ENCODE measurements around the gene SOX11. TPM values are rescaled to one million over a fixed set of nuclear protein-coding genes. Genes with fewer than 3 reads are reported as not detected.

SOX11 gene
- polyA plus RNA-seq, 1 donor from 2014 or later: 146 TPM

DNA sequence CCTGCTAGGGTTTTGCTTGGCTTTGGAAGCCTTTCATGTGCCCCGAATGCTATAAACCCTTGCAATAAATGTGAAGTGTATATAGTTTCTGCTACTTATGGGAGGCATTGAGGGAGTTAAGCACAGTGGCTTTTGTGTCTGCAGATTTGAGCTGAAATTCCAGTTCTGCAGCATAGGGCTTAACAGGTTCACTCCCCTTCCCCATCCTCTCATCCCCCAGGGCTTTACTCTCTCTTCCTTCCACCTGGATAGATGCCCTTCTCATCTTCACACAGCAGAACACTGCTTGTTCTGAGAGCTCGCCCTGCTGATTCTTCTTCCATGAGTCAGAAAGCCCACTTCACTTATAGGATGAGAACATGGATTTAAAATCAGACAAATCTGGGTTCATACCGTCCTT lies 37.2 kb downstream of the SOX11 start:
- H3K27ac ChIP-seq (ENCODE audit: low read length): no peak overlapping the region
- no peaks in the 10 kb centered on the region for H3K27me3 ChIP-seq (ENCODE audit: insufficient read depth, low read depth, low read length)
- H3K9me3 ChIP-seq (ENCODE audit: low read length): peaks cover 6% of the 10 kb centered on the region
- H3K79me2 ChIP-seq (replicated peaks; ENCODE audit: insufficient read depth, low read length): peaks cover 22% of the 10 kb centered on the region
- no peak overlapping the region for H3K4me2 ChIP-seq (ENCODE audit: low read length)
- no peak overlapping the region for H2AFZ ChIP-seq (ENCODE audit: low read depth, low read length)
- H3K36me3 ChIP-seq (ENCODE audit: insufficient read depth, low read length): no peaks in the 10 kb centered on the region
- TF ChIP-seq EP300 (conservative IDR thresholded peaks at IDR 0.05; ENCODE audit: poor library complexity, severe bottlenecking): no peak
- TF ChIP-seq, protein P1, sequence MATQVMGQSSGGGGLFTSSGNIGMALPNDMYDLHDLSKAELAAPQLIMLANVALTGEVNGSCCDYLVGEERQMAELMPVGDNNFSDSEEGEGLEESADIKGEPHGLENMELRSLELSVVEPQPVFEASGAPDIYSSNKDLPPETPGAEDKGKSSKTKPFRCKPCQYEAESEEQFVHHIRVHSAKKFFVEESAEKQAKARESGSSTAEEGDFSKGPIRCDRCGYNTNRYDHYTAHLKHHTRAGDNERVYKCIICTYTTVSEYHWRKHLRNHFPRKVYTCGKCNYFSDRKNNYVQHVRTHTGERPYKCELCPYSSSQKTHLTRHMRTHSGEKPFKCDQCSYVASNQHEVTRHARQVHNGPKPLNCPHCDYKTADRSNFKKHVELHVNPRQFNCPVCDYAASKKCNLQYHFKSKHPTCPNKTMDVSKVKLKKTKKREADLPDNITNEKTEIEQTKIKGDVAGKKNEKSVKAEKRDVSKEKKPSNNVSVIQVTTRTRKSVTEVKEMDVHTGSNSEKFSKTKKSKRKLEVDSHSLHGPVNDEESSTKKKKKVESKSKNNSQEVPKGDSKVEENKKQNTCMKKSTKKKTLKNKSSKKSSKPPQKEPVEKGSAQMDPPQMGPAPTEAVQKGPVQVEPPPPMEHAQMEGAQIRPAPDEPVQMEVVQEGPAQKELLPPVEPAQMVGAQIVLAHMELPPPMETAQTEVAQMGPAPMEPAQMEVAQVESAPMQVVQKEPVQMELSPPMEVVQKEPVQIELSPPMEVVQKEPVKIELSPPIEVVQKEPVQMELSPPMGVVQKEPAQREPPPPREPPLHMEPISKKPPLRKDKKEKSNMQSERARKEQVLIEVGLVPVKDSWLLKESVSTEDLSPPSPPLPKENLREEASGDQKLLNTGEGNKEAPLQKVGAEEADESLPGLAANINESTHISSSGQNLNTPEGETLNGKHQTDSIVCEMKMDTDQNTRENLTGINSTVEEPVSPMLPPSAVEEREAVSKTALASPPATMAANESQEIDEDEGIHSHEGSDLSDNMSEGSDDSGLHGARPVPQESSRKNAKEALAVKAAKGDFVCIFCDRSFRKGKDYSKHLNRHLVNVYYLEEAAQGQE (IDR thresholded peaks at IDR 0.05; ENCODE audit: borderline replicate concordance): no peak
- TF ChIP-seq POLR2AphosphoS5 (IDR thresholded peaks at IDR 0.05): no peak
- TF ChIP-seq EZH2 (IDR thresholded peaks at IDR 0.05; ENCODE audit: borderline replicate concordance, insufficient read depth, low read length, poor library complexity, severe bottlenecking): no peak
- no peak for TF ChIP-seq RAD21 (conservative IDR thresholded peaks at IDR 0.05)
- no peak for TF ChIP-seq TAF1 (IDR thresholded peaks at IDR 0.05; ENCODE audit: low read depth)
- TF ChIP-seq, protein P2, sequence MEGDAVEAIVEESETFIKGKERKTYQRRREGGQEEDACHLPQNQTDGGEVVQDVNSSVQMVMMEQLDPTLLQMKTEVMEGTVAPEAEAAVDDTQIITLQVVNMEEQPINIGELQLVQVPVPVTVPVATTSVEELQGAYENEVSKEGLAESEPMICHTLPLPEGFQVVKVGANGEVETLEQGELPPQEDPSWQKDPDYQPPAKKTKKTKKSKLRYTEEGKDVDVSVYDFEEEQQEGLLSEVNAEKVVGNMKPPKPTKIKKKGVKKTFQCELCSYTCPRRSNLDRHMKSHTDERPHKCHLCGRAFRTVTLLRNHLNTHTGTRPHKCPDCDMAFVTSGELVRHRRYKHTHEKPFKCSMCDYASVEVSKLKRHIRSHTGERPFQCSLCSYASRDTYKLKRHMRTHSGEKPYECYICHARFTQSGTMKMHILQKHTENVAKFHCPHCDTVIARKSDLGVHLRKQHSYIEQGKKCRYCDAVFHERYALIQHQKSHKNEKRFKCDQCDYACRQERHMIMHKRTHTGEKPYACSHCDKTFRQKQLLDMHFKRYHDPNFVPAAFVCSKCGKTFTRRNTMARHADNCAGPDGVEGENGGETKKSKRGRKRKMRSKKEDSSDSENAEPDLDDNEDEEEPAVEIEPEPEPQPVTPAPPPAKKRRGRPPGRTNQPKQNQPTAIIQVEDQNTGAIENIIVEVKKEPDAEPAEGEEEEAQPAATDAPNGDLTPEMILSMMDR (IDR thresholded peaks at IDR 0.05; ENCODE audit: poor library complexity, severe bottlenecking): no peak
- no peak for TF ChIP-seq SMC3 (conservative IDR thresholded peaks at IDR 0.05; ENCODE audit: poor library complexity)
- TF ChIP-seq MXI1 (conservative IDR thresholded peaks at IDR 0.05; ENCODE audit: poor library complexity, severe bottlenecking): no peak
- no peak overlapping the region for H3K9ac ChIP-seq (ENCODE audit: low read length)
- no peaks in the 10 kb centered on the region for H3F3A ChIP-seq (ENCODE audit: insufficient read depth, low read length, poor library complexity, severe bottlenecking)
- no peaks in the 10 kb centered on the region for H4K20me1 ChIP-seq (ENCODE audit: insufficient read depth)
- H3K4me3 ChIP-seq (ENCODE audit: low read length): no peak overlapping the region
- H3K9me2 ChIP-seq (ENCODE audit: insufficient read depth, low read length): no peaks in the 10 kb centered on the region

DNA sequence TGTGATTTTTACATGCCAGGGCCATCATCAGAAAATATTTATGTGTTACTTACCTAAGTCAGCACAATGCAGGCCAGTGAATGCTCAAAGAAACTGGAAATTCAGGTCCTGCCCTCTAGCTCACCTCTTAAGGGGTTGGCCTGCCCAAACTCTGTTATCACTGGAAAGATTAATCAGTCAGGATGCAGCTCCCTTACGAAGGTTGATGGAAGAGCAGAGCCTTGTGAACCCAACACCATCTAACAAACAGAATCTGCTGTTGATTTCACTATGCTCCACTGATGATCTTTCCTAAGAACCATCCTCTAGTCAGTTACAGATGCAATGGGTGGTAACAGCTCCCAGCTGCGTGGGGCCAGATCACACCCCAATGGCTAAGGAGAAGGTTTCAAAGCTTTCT lies 38.2 kb downstream of the SOX11 start:
- no peaks in the 10 kb centered on the region for H3F3A ChIP-seq (ENCODE audit: insufficient read depth, low read length, poor library complexity, severe bottlenecking)
- no peak for TF ChIP-seq EZH2 (IDR thresholded peaks at IDR 0.05; ENCODE audit: borderline replicate concordance, insufficient read depth, low read length, poor library complexity, severe bottlenecking)
- TF ChIP-seq POLR2AphosphoS5 (IDR thresholded peaks at IDR 0.05): no peak
- no peak for TF ChIP-seq MXI1 (conservative IDR thresholded peaks at IDR 0.05; ENCODE audit: poor library complexity, severe bottlenecking)
- H3K27ac ChIP-seq (ENCODE audit: low read length): no peak overlapping the region
- H2AFZ ChIP-seq (ENCODE audit: low read depth, low read length): no peak overlapping the region
- peaks cover 22% of the 10 kb centered on the region for H3K79me2 ChIP-seq (replicated peaks; ENCODE audit: insufficient read depth, low read length)
- H4K20me1 ChIP-seq (ENCODE audit: insufficient read depth): no peaks in the 10 kb centered on the region
- H3K9ac ChIP-seq (ENCODE audit: low read length): no peak overlapping the region
- H3K9me3 ChIP-seq (ENCODE audit: low read length): peaks cover 6% of the 10 kb centered on the region
- no peak overlapping the region for H3K4me3 ChIP-seq (ENCODE audit: low read length)
- no peak overlapping the region for H3K4me2 ChIP-seq (ENCODE audit: low read length)
- no peaks in the 10 kb centered on the region for H3K36me3 ChIP-seq (ENCODE audit: insufficient read depth, low read length)
- no peaks in the 10 kb centered on the region for H3K27me3 ChIP-seq (ENCODE audit: insufficient read depth, low read depth, low read length)
- H3K9me2 ChIP-seq (ENCODE audit: insufficient read depth, low read length): no peaks in the 10 kb centered on the region
